Measurements from ENCODE around the gene LRRC73.
"Not testable (repeated sequence)": the region's sequence is repeated elsewhere in the genome, so short reads cannot be mapped to it uniquely, and the experiment has no call there.

LRRC73 gene

GRCh38 chr6:43460032-43460431, 50.1 kb downstream of the LRRC73 start:
- no peak for DNase-seq (ENCODE audit: low read depth)

GRCh38 chr6:43459535-43459934, 50.6 kb downstream of the LRRC73 start:
- no peak for DNase-seq (ENCODE audit: low read depth)

- not testable (repeated sequence) for DNase-seq (ENCODE audit: low read depth)
These were observed 52.0 kb downstream of the LRRC73 start for GRCh38 chr6:43458154-43458553.

- DNase-seq (ENCODE audit: low read depth): no peak
These were observed 52.5 kb downstream of the LRRC73 start for GRCh38 chr6:43457643-43458042.
